SK-N-DZ (cell line): ENCODE data around the gene SLC25A13.

Experiments
- DNase-seq: peaks from one replicate; pipeline ENCODE4 v3.0.0-alpha.2; 2015; ENCODE audit warnings: low spot score

The SLC25A13 gene

GRCh38 chr7:96205665-96206064 is 116.2 kb downstream of the SLC25A13 start:
- DNase-seq, result no peak

- DNase-seq, result no peak
Observed at GRCh38 chr7:96204601-96205000, 117.3 kb downstream of the SLC25A13 start.

- DNase-seq, result no peak
Observed at GRCh38 chr7:96203786-96204185, 118.1 kb downstream of the SLC25A13 start.

- no peak for DNase-seq
Observed at GRCh38 chr7:96202102-96202501, 119.8 kb downstream of the SLC25A13 start.

- no peak for DNase-seq
Observed at GRCh38 chr7:96200740-96201139, 121.2 kb downstream of the SLC25A13 start.

- DNase-seq, result no peak
Observed at GRCh38 chr7:96199421-96199820, 122.5 kb downstream of the SLC25A13 start.

- no peak for DNase-seq
Observed at GRCh38 chr7:96198047-96198636, 123.8 kb downstream of the SLC25A13 start.

GRCh38 chr7:96196676-96197075 is 125.2 kb downstream of the SLC25A13 start:
- no peak for DNase-seq

- no peak for DNase-seq
Observed at GRCh38 chr7:96189129-96189820, 132.6 kb downstream of the SLC25A13 start.

GRCh38 chr7:96188591-96188991 is 133.3 kb downstream of the SLC25A13 start:
- DNase-seq, result no peak

- no peak for DNase-seq
Observed at GRCh38 chr7:96188174-96188581, 133.7 kb downstream of the SLC25A13 start.

GRCh38 chr7:96187735-96188134 is 134.2 kb downstream of the SLC25A13 start:
- DNase-seq, result no peak

GRCh38 chr7:96184783-96185182 is 137.1 kb downstream of the SLC25A13 start:
- no peak for DNase-seq

- no peak for DNase-seq
Observed at GRCh38 chr7:96183163-96183670, 138.7 kb downstream of the SLC25A13 start.

GRCh38 chr7:96182424-96183158 is 139.3 kb downstream of the SLC25A13 start:
- no peak for DNase-seq

GRCh38 chr7:96181174-96181573 is 140.7 kb downstream of the SLC25A13 start:
- no peak for DNase-seq

GRCh38 chr7:96179837-96180236 is 142.1 kb downstream of the SLC25A13 start:
- no peak for DNase-seq

- no peak for DNase-seq
Observed at GRCh38 chr7:96179341-96179740, 142.6 kb downstream of the SLC25A13 start.

- no peak for DNase-seq
Observed at GRCh38 chr7:96178581-96178980, 143.3 kb downstream of the SLC25A13 start.

GRCh38 chr7:96177353-96177752 is 144.5 kb downstream of the SLC25A13 start:
- DNase-seq, result no peak

GRCh38 chr7:96174812-96175211 is 147.1 kb downstream of the SLC25A13 start:
- no peak for DNase-seq

- DNase-seq, result no peak
Observed at GRCh38 chr7:96173781-96174180, 148.1 kb downstream of the SLC25A13 start.

- no peak for DNase-seq
Observed at GRCh38 chr7:96169439-96169838, 152.5 kb downstream of the SLC25A13 start.
